Memory B cell (primary cell): ENCODE results near the gene SCAF4.
"Not testable (repeated sequence)": the region's sequence is repeated elsewhere in the genome, so short reads cannot be mapped to it uniquely, and the experiment has no call there.

ENCODE experiments used
- ATAC-seq: fragments of 150-1000 bp; cut with Tn5 transposase; 2 replicates; pipeline ENCODE4 v1.10.0; 2021; ENCODE audit warnings: low read depth, mild to moderate bottlenecking, moderate library complexity
- DNase-seq, 2 donors: peaks; one replicate each; pipeline ENCODE4 v3.0.0; 2022; ENCODE audit warnings: low spot score in 2 of 2
- H3K27ac Mint-ChIP-seq: one replicate; pipeline ENCODE4 v1.8.0; 2022; ENCODE audit warnings: mild to moderate bottlenecking, moderate library complexity, mixed read lengths
- H3K27me3 Mint-ChIP-seq: one replicate; pipeline ENCODE4 v1.8.0; 2022; ENCODE audit warnings: mixed read lengths
- H3K36me3 Mint-ChIP-seq: one replicate; pipeline ENCODE4 v1.8.0; 2022; ENCODE audit warnings: mild to moderate bottlenecking, mixed read lengths
- H3K4me1 Mint-ChIP-seq: one replicate; pipeline ENCODE4 v1.8.0; 2022; ENCODE audit warnings: mixed read lengths
- H3K4me3 Mint-ChIP-seq: one replicate; pipeline ENCODE4 v1.8.0; 2022; ENCODE audit warnings: mild to moderate bottlenecking, moderate library complexity, mixed read lengths
- H3K9me3 Mint-ChIP-seq: one replicate; pipeline ENCODE4 v1.8.0; 2022; ENCODE audit warnings: mixed read lengths

SCAF4 gene

DNA sequence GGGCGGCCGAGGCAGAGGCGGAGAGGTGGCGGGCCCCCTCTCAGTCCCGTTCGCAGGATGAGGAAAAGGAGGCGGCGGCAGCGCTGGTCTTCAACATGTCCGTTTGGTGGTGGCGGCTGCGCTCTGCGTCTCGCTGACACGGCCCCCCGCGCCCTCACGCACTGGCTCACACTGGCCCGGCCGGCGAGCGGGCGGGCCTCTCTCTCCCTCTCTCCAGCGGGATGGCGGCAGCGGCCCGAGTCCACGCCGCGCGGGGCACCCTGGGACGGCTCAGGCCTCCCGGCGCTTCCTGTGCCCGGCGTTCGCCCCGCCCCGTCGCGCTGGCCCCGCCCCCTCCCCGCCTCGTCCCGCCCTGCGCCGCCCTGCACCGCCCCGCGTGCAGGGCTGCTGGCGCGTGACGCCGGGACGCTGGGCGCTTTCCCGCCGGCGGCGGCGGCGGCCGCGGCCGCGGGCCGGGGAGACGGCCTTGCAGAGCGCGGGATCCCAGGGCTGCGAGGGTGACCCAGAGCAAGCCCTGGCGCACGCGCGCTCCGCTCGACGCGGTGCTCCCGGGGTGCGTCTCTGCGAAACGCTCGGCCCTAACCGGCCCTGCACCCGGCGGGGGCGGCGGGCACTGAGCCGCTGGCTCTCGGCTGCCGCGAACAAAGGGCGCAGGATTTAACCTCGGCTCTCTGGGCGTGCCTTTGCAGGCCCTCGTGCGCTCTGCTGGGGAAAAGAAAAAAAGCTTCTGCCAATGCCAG, at the start of gene SCAF4:
SCAF4 (minus strand) TSS at position 262 of the 740 bp plus-strand sequence. CDS start 426 bp downstream, outside the sequence.
- Mint-ChIP-seq H3K4me3 (peak within 1 kb of the TSS; percentile 85), H3K9me3 (no peaks in the 10 kb centered on the region), H3K27ac (peak within 1 kb of the TSS; percentile 59), H3K27me3 (no peaks in the 10 kb centered on the region), H3K4me1 (peaks cover 17% of the 10 kb centered on the region), H3K36me3 (peaks cover 2% of the 10 kb centered on the region)
- DNase-seq (peak; percentile 63 to 75), ATAC-seq (peak; percentile 77)

DNA sequence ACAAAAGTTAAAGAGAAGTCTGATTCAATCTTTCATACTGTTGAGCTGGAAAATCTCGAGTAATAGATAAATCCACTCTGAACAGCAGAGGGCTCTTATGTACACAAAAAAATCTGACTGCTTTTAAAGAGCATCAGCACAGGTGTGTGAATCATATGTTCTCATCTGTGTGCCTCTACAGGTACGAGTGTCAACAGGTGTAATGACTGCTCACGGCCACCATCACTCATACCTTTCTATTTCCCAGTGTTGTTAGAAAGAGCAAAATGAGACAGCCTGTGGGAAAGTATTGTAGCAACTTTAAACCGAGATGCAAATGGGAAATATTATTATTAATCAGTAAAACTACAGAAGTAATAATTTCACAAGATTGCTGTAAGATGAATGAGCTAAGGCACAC, 49.0 kb upstream of the SCAF4 start:
- peaks cover 20% of the 10 kb centered on the region for H3K4me1 Mint-ChIP-seq
- peaks cover 3% of the 10 kb centered on the region for H3K27me3 Mint-ChIP-seq
- no peak overlapping the region for H3K4me3 Mint-ChIP-seq
- no peak overlapping the region for H3K27ac Mint-ChIP-seq
- ATAC-seq (peak; percentile 63), DNase-seq (no peak)
- peaks cover 6% of the 10 kb centered on the region for H3K9me3 Mint-ChIP-seq
- H3K36me3 Mint-ChIP-seq = no peaks in the 10 kb centered on the region

- DNase-seq = no peak
- H3K4me1 Mint-ChIP-seq = peaks cover 19% of the 10 kb centered on the region
- H3K27me3 Mint-ChIP-seq = peaks cover 3% of the 10 kb centered on the region
- ATAC-seq = no peak
- H3K36me3 Mint-ChIP-seq = no peaks in the 10 kb centered on the region
- no peak overlapping the region for H3K27ac Mint-ChIP-seq
- no peaks in the 10 kb centered on the region for H3K9me3 Mint-ChIP-seq
- no peak overlapping the region for H3K4me3 Mint-ChIP-seq
These were observed 46.6 kb upstream of the SCAF4 start for GRCh38 chr21:31778546-31778945.

- DNase-seq = no peak
- ATAC-seq = no peak
- peaks cover 24% of the 10 kb centered on the region for H3K4me1 Mint-ChIP-seq
- peaks cover 3% of the 10 kb centered on the region for H3K27me3 Mint-ChIP-seq
- H3K4me3 Mint-ChIP-seq = no peak overlapping the region
- H3K9me3 Mint-ChIP-seq = no peaks in the 10 kb centered on the region
- H3K36me3 Mint-ChIP-seq = no peaks in the 10 kb centered on the region
- H3K27ac Mint-ChIP-seq = no peak overlapping the region
These were observed 45.9 kb upstream of the SCAF4 start for GRCh38 chr21:31777857-31778256.

DNA sequence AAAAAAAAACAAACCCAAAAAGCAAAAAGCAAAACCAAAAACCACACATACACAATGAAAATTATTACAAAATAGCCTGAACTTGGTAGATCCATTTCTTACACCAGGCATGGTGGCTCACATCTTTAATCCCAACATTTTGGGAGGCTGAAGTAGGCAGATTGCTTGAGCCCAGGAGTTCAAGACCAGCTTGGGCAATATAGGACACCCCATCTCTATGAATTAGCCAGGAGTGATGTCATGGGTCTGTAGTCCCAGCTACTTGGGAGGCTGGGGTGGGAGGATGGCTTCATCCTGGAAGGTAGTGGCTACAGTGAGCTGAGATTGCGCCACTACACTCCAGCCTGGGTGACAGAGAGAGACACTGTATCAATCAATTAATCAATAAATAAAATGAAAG, 42.1 kb upstream of the SCAF4 start:
- Mint-ChIP-seq H3K36me3 (no peaks in the 10 kb centered on the region), H3K4me1 (peaks cover 27% of the 10 kb centered on the region), H3K27ac (peak overlapping the region; percentile 90), H3K9me3 (no peaks in the 10 kb centered on the region), H3K4me3 (no peak overlapping the region), H3K27me3 (no peaks in the 10 kb centered on the region)
- DNase-seq = no peak
- ATAC-seq = no peak

DNA sequence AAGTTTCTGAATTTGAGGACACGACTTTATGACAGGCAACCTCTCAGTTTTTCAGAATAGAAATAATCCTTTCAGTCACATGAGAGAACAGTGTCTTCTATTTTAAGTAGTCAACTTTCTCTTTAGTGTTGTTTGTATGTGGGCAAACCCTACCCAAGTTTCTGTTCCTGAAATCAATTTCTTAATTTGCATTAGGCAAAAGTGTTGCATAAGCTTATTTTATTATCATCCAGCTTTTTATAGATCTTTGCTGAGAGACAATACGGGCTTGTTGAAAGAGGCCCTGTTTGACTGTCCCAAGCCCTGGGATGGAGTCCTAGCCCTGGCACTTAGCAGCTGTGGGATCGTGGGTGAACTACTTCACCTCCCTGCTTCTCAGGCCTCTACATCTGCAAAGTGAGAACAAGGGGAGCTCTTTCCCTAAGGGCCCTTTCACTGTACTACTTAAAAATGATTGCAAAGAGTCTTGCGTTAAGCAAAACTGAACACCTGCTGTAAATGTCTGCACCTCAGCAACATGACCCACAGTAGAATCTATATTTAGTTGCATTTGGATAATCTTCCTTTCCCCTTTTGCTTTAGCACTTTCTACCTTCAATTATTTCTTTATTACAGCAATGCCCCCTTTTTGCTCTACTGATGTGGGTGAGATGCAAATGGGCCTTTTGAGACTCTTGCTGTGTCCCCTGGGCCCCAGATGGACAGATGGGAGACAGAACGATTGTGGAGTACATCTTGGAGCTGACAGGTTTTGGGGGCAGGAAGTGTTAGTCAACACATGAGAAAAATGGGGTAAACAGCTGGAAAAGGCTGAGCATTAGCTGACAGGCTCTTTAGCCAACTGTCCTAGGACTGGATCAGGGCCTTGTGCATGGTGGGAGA, 41.0 kb upstream of the SCAF4 start:
- Mint-ChIP-seq H3K36me3 (peaks cover 1% of the 10 kb centered on the region), H3K4me3 (peak overlapping the region; percentile 40), H3K27me3 (no peaks in the 10 kb centered on the region), H3K27ac (peak overlapping the region; percentile 90), H3K9me3 (peaks cover 3% of the 10 kb centered on the region), H3K4me1 (peaks cover 28% of the 10 kb centered on the region)
- DNase-seq (peak; percentile 41 to 52), ATAC-seq (peak; percentile 91)

- Mint-ChIP-seq H3K9me3 (peaks cover 4% of the 10 kb centered on the region), H3K27ac (peak overlapping the region; percentile 90), H3K36me3 (peaks cover 3% of the 10 kb centered on the region), H3K27me3 (no peaks in the 10 kb centered on the region), H3K4me3 (no peak overlapping the region), H3K4me1 (peaks cover 33% of the 10 kb centered on the region)
- no peak for DNase-seq
- no peak for ATAC-seq
These were observed 39.8 kb upstream of the SCAF4 start for GRCh38 chr21:31771685-31772084.

DNA sequence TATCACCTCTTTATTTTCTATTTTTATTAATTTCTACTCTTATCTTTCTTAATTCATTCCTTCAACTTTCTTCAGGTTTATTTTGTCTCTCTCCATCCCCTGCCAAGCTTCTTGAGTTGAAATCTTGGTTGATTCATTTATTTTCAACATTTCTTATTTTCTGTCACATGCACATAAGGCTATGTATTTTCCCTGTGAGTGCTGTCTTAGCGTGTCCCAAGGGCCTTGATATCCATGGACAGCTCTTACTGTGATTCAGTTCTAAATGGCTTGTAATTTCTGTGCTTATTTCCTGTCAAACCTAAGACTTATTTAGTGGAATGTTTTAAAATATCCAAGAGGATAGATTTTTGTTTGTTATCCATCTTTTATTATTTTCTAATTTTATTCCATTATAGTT, 36.8 kb upstream of the SCAF4 start:
- no peaks in the 10 kb centered on the region for H3K27me3 Mint-ChIP-seq
- no peak overlapping the region for H3K27ac Mint-ChIP-seq
- H3K4me1 Mint-ChIP-seq = peaks cover 28% of the 10 kb centered on the region
- no peak for DNase-seq
- peaks cover 9% of the 10 kb centered on the region for H3K36me3 Mint-ChIP-seq
- ATAC-seq = no peak
- no peak overlapping the region for H3K4me3 Mint-ChIP-seq
- H3K9me3 Mint-ChIP-seq = peaks cover 9% of the 10 kb centered on the region

DNA sequence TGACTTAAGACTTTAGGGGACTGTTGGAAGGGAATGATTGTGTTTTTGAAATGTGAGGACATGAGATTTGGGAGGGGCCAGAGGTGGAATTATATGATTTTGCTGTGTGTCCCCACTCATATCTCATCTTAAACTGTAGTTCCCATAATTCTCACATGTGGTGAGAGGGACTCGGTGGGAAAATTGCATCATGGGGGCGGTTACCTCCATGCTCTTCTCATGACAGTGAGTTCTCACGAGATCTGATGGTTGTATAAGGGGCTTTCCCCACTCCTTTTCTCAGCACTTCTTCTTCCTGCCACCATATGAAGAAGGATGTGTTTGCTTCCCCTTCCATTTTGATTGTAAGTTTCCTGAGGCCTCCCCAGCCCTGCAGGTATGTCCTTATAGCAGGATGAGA, 35.0 kb upstream of the SCAF4 start:
- ATAC-seq = no peak
- H3K27ac Mint-ChIP-seq = no peak overlapping the region
- no peak overlapping the region for H3K4me3 Mint-ChIP-seq
- H3K4me1 Mint-ChIP-seq = peaks cover 22% of the 10 kb centered on the region
- H3K27me3 Mint-ChIP-seq = no peaks in the 10 kb centered on the region
- peaks cover 9% of the 10 kb centered on the region for H3K36me3 Mint-ChIP-seq
- H3K9me3 Mint-ChIP-seq = peaks cover 9% of the 10 kb centered on the region
- DNase-seq = no peak

GRCh38 chr21:31765850-31766249, 33.9 kb upstream of the SCAF4 start:
- not testable (repeated sequence) for H3K27ac Mint-ChIP-seq, DNase-seq, H3K4me3 Mint-ChIP-seq, ATAC-seq, H3K27me3 Mint-ChIP-seq, H3K9me3 Mint-ChIP-seq, H3K36me3 Mint-ChIP-seq
- H3K4me1 Mint-ChIP-seq = peaks cover 20% of the 10 kb centered on the region

GRCh38 chr21:31760931-31761330, 29.0 kb upstream of the SCAF4 start:
- Mint-ChIP-seq H3K4me1 (peaks cover 7% of the 10 kb centered on the region), H3K27ac (no peak overlapping the region)

DNA sequence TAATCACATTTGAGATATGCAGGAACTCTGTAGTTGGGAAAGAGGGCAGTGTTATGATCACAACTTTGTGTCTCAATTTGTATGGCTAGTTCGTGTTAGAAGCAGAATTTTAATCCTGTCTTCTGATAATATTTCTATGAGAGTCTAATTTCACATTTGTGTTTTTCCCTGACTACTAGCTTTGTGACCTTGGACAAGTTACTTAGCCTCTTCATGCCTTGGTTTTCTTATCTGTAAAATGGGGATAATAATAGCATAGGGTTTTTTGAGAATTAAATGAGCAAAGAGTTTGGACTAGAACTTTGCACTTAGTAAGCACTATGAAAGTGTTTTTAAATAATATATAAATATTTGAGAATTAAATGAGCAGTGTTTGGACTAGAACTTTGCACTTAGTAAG, 24.9 kb upstream of the SCAF4 start:
- no peak overlapping the region for H3K27ac Mint-ChIP-seq
- DNase-seq (no peak), ATAC-seq (no peak)
- H3K4me1 Mint-ChIP-seq = no peaks in the 10 kb centered on the region
- H3K36me3 Mint-ChIP-seq = no peaks in the 10 kb centered on the region
- H3K4me3 Mint-ChIP-seq = no peak overlapping the region
- H3K9me3 Mint-ChIP-seq = peaks cover 2% of the 10 kb centered on the region
- H3K27me3 Mint-ChIP-seq = peaks cover 1% of the 10 kb centered on the region

More at GRCh38 chr21:31760931-31761330, 29.0 kb upstream of the SCAF4 start:
- Mint-ChIP-seq H3K4me3 (no peak overlapping the region), H3K36me3 (peaks cover 6% of the 10 kb centered on the region), H3K27me3 (peaks cover 1% of the 10 kb centered on the region), H3K9me3 (peaks cover 6% of the 10 kb centered on the region)
- ATAC-seq (no peak), DNase-seq (no peak)

DNA sequence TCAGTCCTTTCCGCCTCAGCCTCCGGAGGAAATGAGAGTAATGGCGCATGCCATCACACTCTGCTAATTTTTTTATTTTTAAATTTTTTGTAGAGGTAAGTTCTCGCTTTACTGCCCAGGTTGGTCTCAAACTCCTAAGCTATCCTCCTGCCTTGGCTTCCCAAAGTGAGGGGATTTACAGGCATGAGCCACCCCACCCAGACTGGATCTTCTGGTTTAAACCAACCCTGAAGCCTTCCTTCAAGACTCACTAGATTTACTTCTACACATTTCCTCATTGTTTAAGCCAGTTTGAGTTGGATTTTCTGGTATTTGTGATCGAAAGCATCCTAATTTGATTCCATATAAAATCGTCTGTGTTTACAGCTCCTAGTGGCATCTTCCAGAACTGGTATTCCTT, 23.1 kb upstream of the SCAF4 start:
- ATAC-seq (no peak), DNase-seq (no peak)
- Mint-ChIP-seq H3K27ac (no peak overlapping the region), H3K36me3 (no peaks in the 10 kb centered on the region), H3K9me3 (peaks cover 2% of the 10 kb centered on the region), H3K4me1 (no peaks in the 10 kb centered on the region), H3K4me3 (no peak overlapping the region), H3K27me3 (no peaks in the 10 kb centered on the region)

DNA sequence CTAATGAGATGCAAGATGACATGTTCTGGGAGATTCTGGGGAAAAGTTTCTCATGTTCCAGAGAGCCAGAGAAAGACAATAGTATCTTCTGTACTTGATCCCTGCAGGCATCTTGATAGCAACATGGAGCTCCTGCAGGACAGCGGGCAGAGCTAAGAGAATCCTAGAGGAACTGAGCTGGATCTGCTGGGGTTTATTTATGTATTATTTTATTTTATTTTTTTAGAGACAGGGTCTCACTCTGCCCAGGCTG, 22.7 kb upstream of the SCAF4 start:
- no peak overlapping the region for H3K4me3 Mint-ChIP-seq
- H3K27ac Mint-ChIP-seq = no peak overlapping the region
- ATAC-seq (no peak), DNase-seq (no peak)
- no peaks in the 10 kb centered on the region for H3K36me3 Mint-ChIP-seq
- no peaks in the 10 kb centered on the region for H3K4me1 Mint-ChIP-seq
- no peaks in the 10 kb centered on the region for H3K9me3 Mint-ChIP-seq
- no peaks in the 10 kb centered on the region for H3K27me3 Mint-ChIP-seq
